Panc1 (cell line): Measurements from ENCODE around the gene SLC6A19. TPM values are rescaled to one million over a fixed set of nuclear protein-coding genes. Genes with fewer than 3 reads are reported as not detected.

Experiments
- ATAC-seq: fragments of 200-7000 bp; cut with Tn5 transposase; 2 replicates; pipeline ENCODE4 v1.9.1; 2020; ENCODE audit warnings: mild to moderate bottlenecking, moderate library complexity
- BruUV-seq: library from RNA; stranded (reverse); fragments of 400-500 nt; replicated peaks from 2 replicates; lab custom pipeline; 2021; lab: Mats Ljungman, UMichigan
- CTCF ChIA-PET: fragments of 300-600 bp; sonication (Branson Sonifier 250); formaldehyde crosslinking; loops from one replicate; lab custom pipeline; 2022; ENCODE audit warnings: antibody characterized with exemption; lab: Charles Lee
- POLR2A ChIA-PET: fragments of 300-600 bp; sonication (Branson Sonifier 250); formaldehyde crosslinking; loops from one replicate; lab custom pipeline; 2022; ENCODE audit warnings: antibody characterized with exemption; lab: Charles Lee
- DNase-seq: peaks from one replicate; pipeline ENCODE4 v3.0.0-alpha.2; 2010; ENCODE audit warnings: low read depth, low spot score
- H3K27ac ChIP-seq: 2 replicates; pipeline ENCODE4 v1.5.1; 2011; ENCODE audit warnings: mild to moderate bottlenecking, low read length, inconsistent platforms
- H3K27me3 ChIP-seq: fragments of 200-500 bp; sonication (Bioruptor generic); 2 replicates; pipeline ENCODE4 v1.6.0; 2014; ENCODE audit warnings: low read length, inconsistent platforms; ENCODE audit not compliant: control insufficient read depth, insufficient read depth
- H3K36me3 ChIP-seq: fragments of 200-500 bp; sonication (Bioruptor generic); 2 replicates; pipeline ENCODE4 v1.5.1; 2014; ENCODE audit warnings: inconsistent platforms, mild to moderate bottlenecking, low read length, moderate library complexity; ENCODE audit not compliant: control insufficient read depth, insufficient read depth
- H3K4me1 ChIP-seq: 2 replicates; pipeline ENCODE4 v1.5.1; 2011; ENCODE audit warnings: inconsistent platforms, mild to moderate bottlenecking, low read length, moderate library complexity; ENCODE audit not compliant: control insufficient read depth, insufficient read depth
- H3K4me3 ChIP-seq, 2 experiments: 2 replicates each; pipeline ENCODE4 v1.5.1; 2011 to 2012; ENCODE audit warnings: low read depth in 2 of 2, low read length in 2 of 2, mild to moderate bottlenecking in 2 of 2, inconsistent platforms in 1 of 2, moderate library complexity in 1 of 2
- H3K9me3 ChIP-seq: fragments of 200-500 bp; sonication (Bioruptor generic); 2 replicates; pipeline ENCODE4 v1.5.1; 2014; ENCODE audit warnings: low read depth, mild to moderate bottlenecking, inconsistent platforms, low read length, moderate library complexity; ENCODE audit not compliant: control insufficient read depth, insufficient read depth
- POLR2AphosphoS5 ChIP-seq: IDR thresholded peaks from 2 replicates; pipeline ENCODE4 v1.6.1; 2012; ENCODE audit warnings: mild to moderate bottlenecking, low read depth, low read length, moderate library complexity
- SIN3A ChIP-seq: IDR thresholded peaks from 2 replicates; pipeline ENCODE4 v1.6.1; 2012; ENCODE audit warnings: low read depth, mild to moderate bottlenecking, low read length, moderate library complexity, borderline replicate concordance; ENCODE audit not compliant: insufficient read depth
- TCF7L2 ChIP-seq: IDR thresholded peaks from 2 replicates; pipeline ENCODE4 v1.6.1; 2011; ENCODE audit warnings: mild to moderate bottlenecking, low read depth, low read length, inconsistent platforms
- in situ Hi-C: cut with HindIII; loops from 2 replicates; pipeline ENCODE4 v1.10.0; 2016; ENCODE audit warnings: low sequenced_read_pairs, low pct_unique_long_range_greater_than_20kb
- intact Hi-C: fragments of 100-400 bp; cut with micrococcal nuclease; formaldehyde crosslinking; loops from one replicate; pipeline ENCODE4 v1.10.0; 2022; ENCODE audit not compliant: unreplicated experiment
- total RNA-seq: library from RNA; stranded (reverse); gene quantifications from one replicate; pipeline ENCODE4 v1.2.1, GENCODE V29; 2021; ENCODE audit not compliant: unreplicated experiment
- TF ChIP-seq, protein P1 (sequence below), 2 experiments: IDR thresholded peaks; 2 replicates each; pipeline ENCODE4 v1.6.1; 2011 to 2012; ENCODE audit warnings: low read depth in 2 of 2, control low read depth in 1 of 2, low read length in 1 of 2, mild to moderate bottlenecking in 1 of 2, moderate library complexity in 1 of 2; ENCODE audit not compliant: insufficient read depth in 1 of 2
- TF ChIP-seq, protein P2 (sequence below): fragments of 450-650 bp; IDR thresholded peaks from 2 replicates; pipeline ENCODE4 v1.5.1; 2017; ENCODE audit warnings: mild to moderate bottlenecking

Gene SLC6A19
- total RNA-seq, 1 experiment from 2014 or later, result 0.23 TPM

- ChIA-PET CTCF (interaction anchor here (0.6 kb wide), 1 partner anchor 484 kb away, joined by 3 read pairs; no protein-coding TSS in a partner anchor), POLR2A (no interaction called here)
- Histone ChIP-seq H3K36me3 (no peaks in the 10 kb centered on the region), H3K27ac (no peak overlapping the region), H3K4me1 (peaks cover 9% of the 10 kb centered on the region), H3K4me3 (no peak overlapping the region), H3K27me3 (no peaks in the 10 kb centered on the region), H3K9me3 (no peaks in the 10 kb centered on the region)
- TF ChIP-seq TCF7L2 (no peak), POLR2AphosphoS5 (no peak), SIN3A (no peak)
- TF ChIP-seq, protein P1, sequence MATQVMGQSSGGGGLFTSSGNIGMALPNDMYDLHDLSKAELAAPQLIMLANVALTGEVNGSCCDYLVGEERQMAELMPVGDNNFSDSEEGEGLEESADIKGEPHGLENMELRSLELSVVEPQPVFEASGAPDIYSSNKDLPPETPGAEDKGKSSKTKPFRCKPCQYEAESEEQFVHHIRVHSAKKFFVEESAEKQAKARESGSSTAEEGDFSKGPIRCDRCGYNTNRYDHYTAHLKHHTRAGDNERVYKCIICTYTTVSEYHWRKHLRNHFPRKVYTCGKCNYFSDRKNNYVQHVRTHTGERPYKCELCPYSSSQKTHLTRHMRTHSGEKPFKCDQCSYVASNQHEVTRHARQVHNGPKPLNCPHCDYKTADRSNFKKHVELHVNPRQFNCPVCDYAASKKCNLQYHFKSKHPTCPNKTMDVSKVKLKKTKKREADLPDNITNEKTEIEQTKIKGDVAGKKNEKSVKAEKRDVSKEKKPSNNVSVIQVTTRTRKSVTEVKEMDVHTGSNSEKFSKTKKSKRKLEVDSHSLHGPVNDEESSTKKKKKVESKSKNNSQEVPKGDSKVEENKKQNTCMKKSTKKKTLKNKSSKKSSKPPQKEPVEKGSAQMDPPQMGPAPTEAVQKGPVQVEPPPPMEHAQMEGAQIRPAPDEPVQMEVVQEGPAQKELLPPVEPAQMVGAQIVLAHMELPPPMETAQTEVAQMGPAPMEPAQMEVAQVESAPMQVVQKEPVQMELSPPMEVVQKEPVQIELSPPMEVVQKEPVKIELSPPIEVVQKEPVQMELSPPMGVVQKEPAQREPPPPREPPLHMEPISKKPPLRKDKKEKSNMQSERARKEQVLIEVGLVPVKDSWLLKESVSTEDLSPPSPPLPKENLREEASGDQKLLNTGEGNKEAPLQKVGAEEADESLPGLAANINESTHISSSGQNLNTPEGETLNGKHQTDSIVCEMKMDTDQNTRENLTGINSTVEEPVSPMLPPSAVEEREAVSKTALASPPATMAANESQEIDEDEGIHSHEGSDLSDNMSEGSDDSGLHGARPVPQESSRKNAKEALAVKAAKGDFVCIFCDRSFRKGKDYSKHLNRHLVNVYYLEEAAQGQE (IDR thresholded peaks at IDR 0.05; ENCODE audit: insufficient read depth in 1 of 2, low read depth in 2 of 2, low read length in 1 of 2), result no peak
- TF ChIP-seq, protein P2, sequence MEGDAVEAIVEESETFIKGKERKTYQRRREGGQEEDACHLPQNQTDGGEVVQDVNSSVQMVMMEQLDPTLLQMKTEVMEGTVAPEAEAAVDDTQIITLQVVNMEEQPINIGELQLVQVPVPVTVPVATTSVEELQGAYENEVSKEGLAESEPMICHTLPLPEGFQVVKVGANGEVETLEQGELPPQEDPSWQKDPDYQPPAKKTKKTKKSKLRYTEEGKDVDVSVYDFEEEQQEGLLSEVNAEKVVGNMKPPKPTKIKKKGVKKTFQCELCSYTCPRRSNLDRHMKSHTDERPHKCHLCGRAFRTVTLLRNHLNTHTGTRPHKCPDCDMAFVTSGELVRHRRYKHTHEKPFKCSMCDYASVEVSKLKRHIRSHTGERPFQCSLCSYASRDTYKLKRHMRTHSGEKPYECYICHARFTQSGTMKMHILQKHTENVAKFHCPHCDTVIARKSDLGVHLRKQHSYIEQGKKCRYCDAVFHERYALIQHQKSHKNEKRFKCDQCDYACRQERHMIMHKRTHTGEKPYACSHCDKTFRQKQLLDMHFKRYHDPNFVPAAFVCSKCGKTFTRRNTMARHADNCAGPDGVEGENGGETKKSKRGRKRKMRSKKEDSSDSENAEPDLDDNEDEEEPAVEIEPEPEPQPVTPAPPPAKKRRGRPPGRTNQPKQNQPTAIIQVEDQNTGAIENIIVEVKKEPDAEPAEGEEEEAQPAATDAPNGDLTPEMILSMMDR, result no peak
- ATAC-seq, result no peak
- DNase-seq, result no peak
- intact Hi-C loops (loop anchor here (10.0 kb wide), 1 partner anchor 473 kb away; no protein-coding TSS in a partner anchor), in situ Hi-C loops (no loop called here)
- BruUV-seq, result no TSS peak
Observed at GRCh38 chr5:1172007-1172581, 29.3 kb upstream of the SLC6A19 start.

- Histone ChIP-seq H3K4me1 (peaks cover 4% of the 10 kb centered on the region), H3K27me3 (no peaks in the 10 kb centered on the region), H3K36me3 (no peaks in the 10 kb centered on the region), H3K9me3 (no peaks in the 10 kb centered on the region), H3K4me3 (no peak overlapping the region), H3K27ac (no peak overlapping the region)
- no TSS peak for BruUV-seq
- in situ Hi-C loops, result no loop called here
- no peak for DNase-seq
- POLR2A ChIA-PET, result no interaction called here
- no peak for ATAC-seq
- intact Hi-C loops, result loop anchor here (10.0 kb wide), 1 partner anchor 472 kb away; no protein-coding TSS in a partner anchor
- CTCF ChIA-PET, result interaction anchor here (0.5 to 2.0 kb wide), 6 partner anchors 247 to 484 kb away, joined by 3 to 7 read pairs (median 3); no protein-coding TSS in a partner anchor
- TF ChIP-seq SIN3A (no peak), POLR2AphosphoS5 (no peak), TCF7L2 (no peak)
- TF ChIP-seq, protein P1 (IDR thresholded peaks at IDR 0.05; ENCODE audit: insufficient read depth in 1 of 2, low read depth in 2 of 2, low read length in 1 of 2), result no peak
- TF ChIP-seq, protein P2, result no peak
Observed at GRCh38 chr5:1172670-1173404, 28.6 kb upstream of the SLC6A19 start.
